ENCODE results near the gene GRIN2D.
"Not testable (repeated sequence)": the region's sequence is repeated elsewhere in the genome, so short reads cannot be mapped to it uniquely, and the experiment has no call there.

Gene GRIN2D

DNA sequence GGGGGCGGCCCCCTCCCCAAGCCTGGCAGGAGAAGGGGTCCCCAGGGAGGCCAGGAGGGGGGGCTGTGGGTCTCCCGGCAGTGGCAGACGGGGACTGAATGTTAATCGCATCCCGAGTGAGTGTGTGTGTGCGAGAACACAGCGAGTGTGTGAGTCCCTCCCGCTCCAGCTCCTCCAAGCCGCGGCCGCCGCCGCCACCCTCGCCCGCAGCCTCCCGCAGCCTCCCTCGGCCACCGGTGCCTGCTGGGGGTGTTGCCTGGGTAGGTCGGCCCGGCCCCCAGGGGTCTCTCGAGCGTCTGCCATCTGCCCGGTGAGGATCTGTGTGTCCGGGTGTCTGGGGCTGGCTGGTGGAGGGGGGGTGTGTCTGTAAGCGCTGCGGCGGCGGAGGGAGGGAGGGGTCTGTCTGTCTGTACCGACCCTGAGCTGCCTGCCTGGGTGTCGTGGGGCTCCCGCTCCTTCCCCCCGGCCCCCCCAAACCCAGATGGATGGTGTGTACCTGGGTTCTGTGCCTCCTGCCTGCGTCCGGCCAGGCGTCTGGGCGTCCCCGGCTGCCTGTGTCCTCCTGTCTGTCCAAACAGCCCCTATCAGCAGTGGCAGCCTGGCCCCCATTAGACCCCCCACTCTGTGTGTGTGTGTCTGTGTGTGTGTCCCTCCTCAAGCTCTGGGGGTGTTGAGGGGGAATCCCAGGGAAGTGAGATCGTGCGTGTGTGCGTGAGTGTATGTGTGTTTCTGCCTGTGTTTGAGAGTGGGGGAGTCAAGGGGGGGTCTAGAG is at the start of gene GRIN2D:
GRIN2D (plus strand) TSS at position 110 of the 772 bp plus-strand sequence. CDS start 4,725 bp downstream, outside the sequence.
- no peak for DNase-seq

DNA sequence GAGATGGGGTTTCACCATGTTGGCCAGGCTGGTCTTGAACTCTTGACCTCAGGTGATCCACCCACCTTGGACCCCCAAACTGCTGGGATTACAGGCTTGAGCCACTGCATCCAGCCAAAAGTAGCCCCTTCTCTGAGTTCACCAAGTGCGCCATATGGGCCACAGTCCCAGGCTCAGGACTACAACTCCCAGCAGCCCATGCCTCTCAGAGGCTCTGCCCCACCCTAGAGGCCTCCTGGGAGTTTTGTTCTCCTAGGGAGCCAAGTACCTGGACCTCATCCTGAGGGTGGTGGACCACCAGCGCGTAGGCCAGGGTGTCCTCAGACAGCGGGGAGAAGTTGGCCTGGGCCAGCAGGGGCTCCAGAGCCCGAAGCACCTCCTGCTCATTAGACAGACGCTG is 48.6 kb upstream of the GRIN2D start:
- no peak for DNase-seq

GRCh38 chr19:48346191-48346590 is 47.3 kb upstream of the GRIN2D start:
- DNase-seq, result no peak

DNA sequence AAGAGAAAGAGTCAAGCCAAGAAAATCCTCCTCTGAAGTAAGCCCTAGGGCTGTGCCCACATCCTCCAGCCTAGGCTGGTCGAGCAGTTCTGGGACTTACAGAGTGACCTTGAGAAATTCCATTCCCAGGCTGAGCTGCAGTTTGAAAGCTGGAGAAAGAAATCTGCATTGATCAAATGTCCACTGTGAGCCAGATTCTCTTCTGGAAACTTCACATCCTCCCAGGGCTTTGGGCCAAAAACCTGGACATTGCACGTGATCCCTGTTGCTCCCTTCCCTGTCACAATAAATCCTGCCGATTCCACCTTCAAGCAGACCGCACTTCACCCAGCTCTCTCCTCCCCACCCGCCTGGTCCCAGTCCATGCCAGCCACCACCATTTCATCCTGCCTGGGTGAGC is 45.4 kb upstream of the GRIN2D start:
- DNase-seq, result no peak

- DNase-seq, result no peak
Measured at GRCh38 chr19:48348737-48349136, 44.7 kb upstream of the GRIN2D start.

- DNase-seq, result no peak
Measured at GRCh38 chr19:48350856-48351255, 42.6 kb upstream of the GRIN2D start.

- DNase-seq, result peak; percentile 49
Measured at GRCh38 chr19:48351341-48351752, 42.1 kb upstream of the GRIN2D start.

DNA sequence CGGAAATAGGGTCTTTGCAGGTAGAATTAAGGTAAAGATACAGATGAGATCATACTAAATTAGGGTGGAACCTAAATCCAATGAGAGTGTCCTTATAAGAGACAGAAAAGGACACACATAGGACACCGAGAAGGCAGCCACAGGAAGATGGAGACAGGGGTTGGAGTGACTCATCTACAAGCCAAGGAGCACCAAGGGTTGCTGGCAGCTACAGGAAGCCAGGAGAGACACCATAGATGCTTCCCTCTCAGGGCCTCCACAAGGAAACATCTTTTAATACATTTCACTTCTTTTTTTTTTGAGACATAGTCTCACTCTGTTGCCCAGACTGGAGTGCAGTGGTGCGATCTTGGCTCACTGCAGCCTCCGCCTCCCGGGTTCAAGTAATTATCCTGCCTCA is 39.8 kb upstream of the GRIN2D start:
- DNase-seq, result peak; percentile 2

DNA sequence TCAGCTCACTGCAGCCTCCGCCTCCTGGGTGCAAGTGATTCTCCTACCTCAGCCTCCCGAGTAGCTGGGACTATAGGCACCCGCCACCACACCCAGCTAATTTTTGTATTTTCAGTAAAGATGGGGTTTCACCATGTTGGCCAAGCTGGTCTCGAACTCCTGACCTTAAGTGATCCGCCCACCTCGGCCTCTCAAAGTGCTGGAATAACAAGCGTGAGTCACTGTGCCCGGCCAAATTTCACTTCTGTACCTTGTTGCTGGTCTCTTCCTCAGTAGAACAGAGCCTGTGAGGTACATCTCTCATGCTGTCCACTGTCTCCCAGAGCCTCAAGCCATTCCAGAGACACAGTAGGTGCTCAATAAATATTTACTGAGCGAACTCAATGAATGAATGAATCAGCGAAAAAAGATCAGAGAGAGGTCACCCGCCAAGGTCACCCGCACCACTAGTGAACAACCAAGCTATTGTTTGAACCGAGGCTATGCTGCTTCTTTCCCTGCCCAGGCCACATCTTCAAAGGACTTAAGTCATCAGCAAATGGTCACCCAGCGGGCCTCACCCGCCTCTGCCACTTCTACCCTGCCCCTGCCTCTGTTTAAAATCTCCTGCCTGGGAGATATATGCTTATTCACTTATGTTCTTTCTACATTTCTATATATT is 39.0 kb upstream of the GRIN2D start:
- DNase-seq, result no peak

- DNase-seq, result no peak
Measured at GRCh38 chr19:48355365-48355954, 38.0 kb upstream of the GRIN2D start.

DNA sequence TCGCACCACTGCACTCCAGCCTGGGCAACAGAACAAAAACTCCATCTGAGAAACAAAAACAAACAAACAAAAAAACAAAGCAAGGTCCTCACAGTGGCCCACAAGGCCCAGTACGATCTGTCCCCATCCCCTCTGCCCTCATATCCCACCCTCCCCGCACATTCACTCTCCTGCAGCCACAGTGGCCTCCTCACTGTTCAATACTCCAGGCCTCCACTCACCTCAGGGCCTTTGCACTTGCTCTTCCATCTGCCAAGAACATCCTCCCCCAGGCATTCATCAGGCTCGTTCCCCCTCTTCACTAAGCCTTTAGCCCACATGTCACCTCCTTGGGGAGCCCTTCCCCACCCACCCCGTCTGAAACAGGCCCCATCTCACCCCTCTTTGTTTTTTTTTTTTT is 34.3 kb upstream of the GRIN2D start:
- no peak for DNase-seq

- DNase-seq, result no peak
Measured at GRCh38 chr19:48361912-48362311, 31.6 kb upstream of the GRIN2D start.

DNA sequence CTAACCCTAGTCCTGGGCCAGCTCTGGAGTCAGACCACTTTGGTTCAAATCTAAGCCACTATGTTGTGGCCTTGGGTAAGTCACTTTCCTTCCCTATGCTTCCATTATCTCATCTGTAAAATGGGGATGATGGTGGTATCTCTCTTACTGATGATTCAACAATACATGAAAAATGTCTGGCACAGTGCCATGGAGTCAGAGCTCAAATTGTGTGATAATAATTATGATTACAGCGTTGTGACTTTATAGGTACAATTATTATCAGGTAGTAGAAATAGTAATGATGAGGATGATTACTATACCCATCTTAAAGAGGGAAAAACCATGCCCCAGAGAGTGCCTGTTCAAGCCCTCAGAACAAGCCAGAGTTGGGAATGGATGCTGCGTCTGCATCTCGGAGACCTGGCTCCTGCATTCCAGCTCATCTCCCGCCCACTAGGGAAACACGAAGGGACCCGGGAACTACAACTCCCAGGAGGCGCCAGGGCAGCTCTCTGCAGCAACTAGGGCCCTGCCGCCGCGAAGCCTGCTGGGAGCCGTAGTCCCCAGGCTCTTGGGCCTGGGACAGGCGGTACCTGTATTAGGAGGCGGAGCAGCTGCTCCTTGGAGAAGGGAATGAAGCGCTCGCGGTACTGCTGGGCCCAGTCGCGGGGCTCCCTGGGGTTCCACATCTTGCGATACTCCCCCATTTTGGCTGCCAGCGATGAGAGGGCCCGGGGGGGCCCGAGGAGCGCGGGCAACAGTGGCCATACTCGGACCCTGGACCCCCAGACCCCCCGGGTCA is 30.6 kb upstream of the GRIN2D start:
- peak; percentile 90 for DNase-seq

DNA sequence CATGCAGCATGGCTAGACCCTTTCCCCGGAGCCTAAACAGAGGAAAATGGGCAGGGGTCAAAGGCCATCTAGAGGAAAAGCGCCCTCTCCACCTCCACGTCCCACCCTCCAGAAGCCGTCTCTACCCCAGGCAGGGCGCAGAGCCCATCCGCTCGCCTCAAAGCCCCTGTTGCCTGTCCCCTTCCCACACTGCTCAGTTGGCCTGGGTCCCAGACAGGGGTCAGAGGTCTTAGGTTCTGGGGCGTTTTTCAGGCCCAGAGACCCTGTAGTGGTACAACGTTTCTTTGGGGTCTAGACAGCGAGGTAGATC is 30.0 kb upstream of the GRIN2D start:
- DNase-seq, result no peak

DNA sequence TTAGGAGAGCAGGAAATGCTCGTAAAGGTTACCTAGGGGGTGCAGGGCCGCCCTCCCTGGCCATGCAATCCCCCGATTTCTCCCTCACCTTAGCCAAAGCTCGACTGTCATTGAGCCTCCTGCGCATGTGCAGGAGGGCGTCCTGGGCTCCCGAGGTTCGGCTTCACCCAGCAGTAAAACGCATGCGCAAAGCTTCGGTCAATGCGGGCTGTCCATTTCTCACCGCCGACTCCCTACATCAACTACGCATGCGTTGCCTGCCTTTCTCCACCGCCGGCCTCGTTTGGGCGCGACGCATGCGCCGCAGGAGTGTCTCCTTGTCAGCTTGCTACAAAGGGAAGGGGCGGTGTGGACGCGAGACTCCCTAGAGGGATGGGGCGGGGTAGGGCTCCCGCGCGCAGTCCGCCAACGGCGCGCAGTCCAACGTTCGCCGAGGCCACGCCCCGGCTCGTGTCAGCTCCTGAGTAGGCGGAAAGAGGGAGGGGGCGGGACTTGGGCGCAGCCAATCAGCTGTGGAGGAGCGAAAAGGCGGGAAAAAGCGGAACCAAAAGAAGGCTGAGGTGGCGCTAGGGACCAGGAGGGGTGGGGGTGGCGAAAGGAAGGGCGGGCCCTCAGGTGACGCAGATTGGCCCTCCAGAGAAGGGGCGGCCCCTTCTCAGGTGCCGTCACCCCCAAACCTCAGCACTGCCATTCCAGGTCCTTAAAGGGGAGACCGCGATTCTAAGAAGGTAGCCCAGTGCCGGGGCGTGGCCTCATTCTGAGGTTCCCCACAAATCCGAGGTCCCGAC is 29.5 kb upstream of the GRIN2D start, which contains the start of the genes SYNGR4 and TMEM143:
SYNGR4 (plus strand) TSS at position 558 of the 788 bp plus-strand sequence. CDS start 1,476 bp downstream, outside the sequence.
TMEM143 (minus strand) TSS at position 131 of the 788 bp plus-strand sequence; CDS start at position 111, 20 bp downstream.
- DNase-seq, result peak; percentile 100

DNA sequence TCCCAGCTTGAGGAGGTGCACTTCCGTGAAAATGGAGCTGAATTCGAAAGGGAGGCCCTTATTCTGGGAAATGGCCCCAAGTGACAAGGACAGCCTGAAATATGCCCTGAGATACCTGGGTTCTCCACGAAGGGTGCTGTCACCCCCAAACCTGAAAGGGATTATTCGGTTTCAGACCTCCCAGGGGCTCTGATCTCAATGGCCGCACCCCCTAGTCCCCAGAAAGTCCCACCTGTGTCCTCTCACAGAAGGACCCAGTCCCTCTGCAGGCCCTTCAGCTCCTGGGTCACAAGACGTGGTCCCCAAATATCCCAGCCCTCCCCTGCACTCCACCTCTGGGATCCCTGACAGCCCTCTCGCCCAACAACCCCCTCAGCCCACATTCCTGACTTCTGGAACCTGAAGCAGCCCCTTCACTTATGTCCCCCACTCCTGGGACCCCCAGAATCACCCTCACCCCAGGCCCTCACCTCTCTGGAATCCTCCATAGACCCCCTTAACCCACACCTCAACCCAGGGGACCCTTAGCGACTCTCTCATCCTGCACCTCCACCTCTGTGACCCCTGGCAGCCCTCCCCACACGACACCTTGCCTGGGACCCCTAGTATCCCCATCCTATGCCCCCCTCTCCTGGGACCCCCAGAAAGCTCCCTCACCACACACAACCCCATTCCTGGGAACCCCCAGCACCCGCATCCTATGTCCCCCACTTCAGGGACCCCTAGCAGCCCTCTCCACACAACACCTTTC is 28.7 kb upstream of the GRIN2D start:
- DNase-seq, result no peak

GRCh38 chr19:48365602-48366001 is 27.9 kb upstream of the GRIN2D start:
- no peak for DNase-seq

DNA sequence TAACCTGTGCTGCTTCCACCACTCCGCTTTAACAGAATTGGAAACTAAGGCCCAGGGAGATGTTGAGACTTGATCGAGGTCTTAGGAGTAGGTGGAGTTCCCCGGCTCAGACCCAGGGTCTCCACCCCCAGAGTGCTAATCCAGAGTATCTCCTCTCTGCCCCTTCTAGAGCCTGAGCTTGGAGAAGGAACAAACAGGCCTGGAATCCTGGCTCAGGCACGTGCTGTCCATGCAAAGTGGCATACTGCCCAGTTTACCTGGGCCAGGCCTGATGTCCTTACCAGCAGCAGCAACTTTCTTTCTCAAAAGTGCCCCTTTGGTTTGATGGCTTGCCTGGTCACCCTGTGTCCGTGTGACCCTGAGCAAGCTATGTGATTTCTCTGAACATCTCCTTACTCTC is 25.6 kb upstream of the GRIN2D start:
- no peak for DNase-seq

- DNase-seq, result no peak
Measured at GRCh38 chr19:48368936-48369335, 24.5 kb upstream of the GRIN2D start.

- no peak for DNase-seq
Measured at GRCh38 chr19:48370955-48371354, 22.5 kb upstream of the GRIN2D start.

DNA sequence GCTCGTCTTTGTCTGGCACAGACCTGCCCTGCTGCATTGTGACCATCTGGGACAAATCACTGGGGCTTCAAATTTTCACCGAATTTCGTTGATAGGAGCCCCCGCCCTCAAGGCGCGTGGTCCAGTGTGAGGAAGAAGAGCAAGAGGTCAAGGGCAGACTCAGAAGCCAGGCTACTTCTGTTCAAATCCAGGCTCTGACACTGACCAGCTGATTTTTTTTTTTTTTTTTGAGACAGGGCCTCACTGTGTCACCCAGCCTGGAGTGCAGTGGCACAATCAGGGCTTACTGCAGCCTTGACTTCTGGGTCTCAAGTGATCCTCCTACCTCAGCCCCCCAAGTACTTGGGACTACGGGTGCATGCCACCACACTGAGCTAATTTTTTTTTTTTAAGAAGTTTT is 22.1 kb upstream of the GRIN2D start:
- no peak for DNase-seq

- DNase-seq, result not testable (repeated sequence)
Measured at GRCh38 chr19:48371771-48372170, 21.7 kb upstream of the GRIN2D start.
